Measurements from ENCODE around the gene LRRC37A2.
"Not testable (repeated sequence)": the region's sequence is repeated elsewhere in the genome, so short reads cannot be mapped to it uniquely, and the experiment has no call there.

The LRRC37A2 gene

GRCh38 chr17:46598344-46598931 is 86.2 kb downstream of the LRRC37A2 start:
- not testable (repeated sequence) for DNase-seq

- DNase-seq = not testable (repeated sequence)
Measured at GRCh38 chr17:46600767-46601166, 88.5 kb downstream of the LRRC37A2 start.

GRCh38 chr17:46603125-46603524 is 90.9 kb downstream of the LRRC37A2 start:
- not testable (repeated sequence) for DNase-seq

All from activated T-cell treated with anti-CD3 and anti-CD28 coated beads for 4 hours (primary cell).